Mucosa of descending colon (tissue), 3 donors: ENCODE measurements around the gene CDKN3. TPM values are rescaled to one million over a fixed set of nuclear protein-coding genes. Genes with fewer than 3 reads are reported as not detected.

ENCODE experiments used
- ATAC-seq: fragments of 200-7000 bp; cut with Tn5 transposase; one replicate; pipeline ENCODE4 v1.9.1; 2020; ENCODE audit warnings: mild to moderate bottlenecking, moderate library complexity
- DNase-seq, 3 donors: peaks; one replicate each; pipeline ENCODE4 v3.0.0-alpha.2; 2020
- H3K36me3 ChIP-seq: fragments of 200-600 bp; one replicate; pipeline ENCODE4 v1.8.0; 2021; ENCODE audit warnings: low read depth, mild to moderate bottlenecking
- H3K4me1 ChIP-seq: fragments of 200-600 bp; one replicate; pipeline ENCODE4 v1.8.0; 2021; ENCODE audit warnings: low read depth, mild to moderate bottlenecking
- H3K4me3 ChIP-seq: fragments of 200-600 bp; one replicate; pipeline ENCODE4 v1.8.0; 2021; ENCODE audit warnings: mild to moderate bottlenecking
- H3K9me3 ChIP-seq: fragments of 200-600 bp; one replicate; pipeline ENCODE4 v1.8.0; 2021; ENCODE audit warnings: mild to moderate bottlenecking
- intact Hi-C, 2 donors: fragments of 100-400 bp; cut with DNase I in 1 of 2; cut with micrococcal nuclease in 1 of 2; formaldehyde crosslinking; loops; one replicate each; pipeline versions ENCODE4 v1.11.0 to v1.11.1; 2022; cut with DNase I, micrococcal nuclease
- total RNA-seq, 3 donors: library from RNA; stranded (reverse); fragmentation: NEBNext Ultra II Directional in 2 of 3; extraction: Animal tissue kit (Norgen Biotek cat#: 25700) in 2 of 3; gene quantifications; one replicate each; pipeline versions ENCODE4 v1.2.1 to v1.2.4, GENCODE V29; 2021 to 2023
- TF ChIP-seq, protein P1 (sequence below): fragments of 200-600 bp; IDR thresholded peaks from one replicate; pipeline ENCODE4 v1.8.0; 2022; ENCODE audit warnings: antibody characterized with exemption, mild to moderate bottlenecking
- donor health status: DM: no; HTN: no; CAD: no; lungs with moderate emphysema.
- donor health status: DM: no; HTN: no; CAD: no.
- donor health status: DM: no; HTN: yes; CAD: no.

The CDKN3 gene
- total RNA-seq, 3 donors from 2014 or later: 1.7 to 18.2 (median 3.4) TPM

- H3K36me3 ChIP-seq: no peaks in the 10 kb centered on the region
- no peak overlapping the region for H3K4me3 ChIP-seq
- DNase-seq: no peak
- no peaks in the 10 kb centered on the region for H3K9me3 ChIP-seq
- TF ChIP-seq, protein P1, sequence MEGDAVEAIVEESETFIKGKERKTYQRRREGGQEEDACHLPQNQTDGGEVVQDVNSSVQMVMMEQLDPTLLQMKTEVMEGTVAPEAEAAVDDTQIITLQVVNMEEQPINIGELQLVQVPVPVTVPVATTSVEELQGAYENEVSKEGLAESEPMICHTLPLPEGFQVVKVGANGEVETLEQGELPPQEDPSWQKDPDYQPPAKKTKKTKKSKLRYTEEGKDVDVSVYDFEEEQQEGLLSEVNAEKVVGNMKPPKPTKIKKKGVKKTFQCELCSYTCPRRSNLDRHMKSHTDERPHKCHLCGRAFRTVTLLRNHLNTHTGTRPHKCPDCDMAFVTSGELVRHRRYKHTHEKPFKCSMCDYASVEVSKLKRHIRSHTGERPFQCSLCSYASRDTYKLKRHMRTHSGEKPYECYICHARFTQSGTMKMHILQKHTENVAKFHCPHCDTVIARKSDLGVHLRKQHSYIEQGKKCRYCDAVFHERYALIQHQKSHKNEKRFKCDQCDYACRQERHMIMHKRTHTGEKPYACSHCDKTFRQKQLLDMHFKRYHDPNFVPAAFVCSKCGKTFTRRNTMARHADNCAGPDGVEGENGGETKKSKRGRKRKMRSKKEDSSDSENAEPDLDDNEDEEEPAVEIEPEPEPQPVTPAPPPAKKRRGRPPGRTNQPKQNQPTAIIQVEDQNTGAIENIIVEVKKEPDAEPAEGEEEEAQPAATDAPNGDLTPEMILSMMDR: no peak
- H3K4me1 ChIP-seq: peaks cover 12% of the 10 kb centered on the region
- intact Hi-C loops: loop anchor here in 1 of 2 donors (10.0 kb wide), 1 partner anchor 1055 kb away; no protein-coding TSS in a partner anchor
- no peak for ATAC-seq
Measured at GRCh38 chr14:54349713-54350112, 47.1 kb upstream of the CDKN3 start.

DNA sequence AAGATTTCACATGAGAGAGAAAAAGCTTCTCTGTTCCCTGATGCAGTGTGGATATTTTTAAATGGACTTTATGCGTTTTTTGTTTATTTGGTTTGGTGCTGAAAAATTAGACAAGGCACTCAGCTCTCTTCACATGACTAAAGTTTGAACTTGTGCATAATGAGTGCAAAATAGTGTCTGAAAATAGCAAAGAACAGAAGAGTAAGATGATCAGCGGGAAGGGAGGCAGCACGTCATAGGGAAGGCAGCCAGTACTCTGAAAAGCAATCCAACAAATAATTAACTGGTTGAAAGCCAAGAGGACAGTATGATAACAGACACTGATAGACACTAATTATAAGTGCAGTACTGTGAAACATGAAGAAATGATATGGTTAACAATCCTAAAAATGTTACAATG lies 46.6 kb upstream of the CDKN3 start:
- ATAC-seq (no peak), DNase-seq (no peak)
- H3K4me3 ChIP-seq: no peak overlapping the region
- H3K36me3 ChIP-seq: no peaks in the 10 kb centered on the region
- TF ChIP-seq, protein P1: no peak
- no peaks in the 10 kb centered on the region for H3K9me3 ChIP-seq
- peaks cover 12% of the 10 kb centered on the region for H3K4me1 ChIP-seq
- intact Hi-C loops: no loop called here

GRCh38 chr14:54353266-54353665 lies 43.5 kb upstream of the CDKN3 start:
- ATAC-seq: no peak

DNA sequence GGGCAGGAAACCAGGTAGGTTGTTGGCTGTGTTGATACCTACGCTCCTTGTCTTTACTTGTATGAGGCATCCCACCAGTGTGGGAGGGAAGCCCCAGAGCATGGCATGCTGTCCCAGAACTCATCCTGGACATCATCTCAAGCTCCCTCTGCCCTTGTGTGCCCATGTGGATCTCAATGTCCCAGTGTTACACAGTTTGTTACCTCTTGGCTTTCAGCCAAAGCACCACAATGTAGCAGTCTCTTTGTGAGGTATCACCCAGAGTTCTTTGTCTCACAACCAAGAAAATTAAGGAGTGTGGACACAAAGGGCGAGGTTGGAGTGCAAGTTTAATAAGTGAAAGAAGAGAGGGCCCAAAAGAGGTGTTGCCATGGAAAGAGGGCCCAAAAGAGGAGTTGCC lies 43.1 kb upstream of the CDKN3 start:
- Histone ChIP-seq H3K4me1 (peaks cover 7% of the 10 kb centered on the region), H3K36me3 (no peaks in the 10 kb centered on the region), H3K4me3 (no peak overlapping the region), H3K9me3 (no peaks in the 10 kb centered on the region)
- TF ChIP-seq, protein P1: no peak
- intact Hi-C loops: no loop called here
- peak; percentile 62 for ATAC-seq
- DNase-seq: no peak

More at GRCh38 chr14:54353266-54353665, 43.5 kb upstream of the CDKN3 start:
- Histone ChIP-seq H3K36me3 (no peaks in the 10 kb centered on the region), H3K4me1 (peaks cover 7% of the 10 kb centered on the region), H3K4me3 (no peak overlapping the region), H3K9me3 (no peaks in the 10 kb centered on the region)
- TF ChIP-seq, protein P1: no peak
- intact Hi-C loops: no loop called here
- DNase-seq: no peak

DNA sequence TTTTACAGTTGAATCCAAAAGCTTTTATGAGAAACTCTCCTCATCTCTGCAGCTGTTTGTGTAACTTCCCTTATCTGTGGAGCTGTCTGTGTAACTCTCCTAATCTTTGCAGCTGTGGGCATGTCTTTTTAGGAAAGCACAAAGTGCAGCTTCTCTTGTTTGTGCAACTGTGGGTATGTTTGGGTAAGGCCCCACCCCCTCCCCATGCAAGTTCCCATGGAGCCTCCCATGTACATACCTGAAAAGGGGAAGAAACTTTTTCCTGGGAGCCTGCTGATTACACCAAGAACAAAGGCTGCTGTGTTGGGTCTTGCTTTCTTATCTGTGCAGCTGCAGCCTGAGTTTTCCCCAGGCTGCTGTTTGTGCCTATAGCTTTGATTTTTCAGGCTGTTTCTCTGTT lies 42.7 kb upstream of the CDKN3 start:
- TF ChIP-seq, protein P1: no peak
- Histone ChIP-seq H3K9me3 (no peaks in the 10 kb centered on the region), H3K36me3 (no peaks in the 10 kb centered on the region), H3K4me1 (peaks cover 7% of the 10 kb centered on the region), H3K4me3 (no peak overlapping the region)
- ATAC-seq (peak; percentile 92), DNase-seq (peak in 1 of 3 donors; percentile 33)
- intact Hi-C loops: no loop called here
